HCT116 (cell line): Measurements from ENCODE around the gene PJA2. TPM values are rescaled to one million over a fixed set of nuclear protein-coding genes. Genes with fewer than 3 reads are reported as not detected.

ENCODE experiments used
- ATAC-seq: fragments of 200-7000 bp; cut with Tn5 transposase; 2 replicates; pipeline ENCODE4 v1.9.1; 2020; ENCODE audit warnings: mild to moderate bottlenecking, moderate library complexity
- BruUV-seq: library from RNA; stranded (reverse); fragments of 400-500 nt; replicated peaks from 2 replicates; lab custom pipeline; 2021; lab: Mats Ljungman, UMichigan
- CTCF ChIA-PET: fragments of 300-600 bp; sonication (Branson Sonifier 250); formaldehyde crosslinking; loops from one replicate; lab custom pipeline; 2021; ENCODE audit warnings: antibody characterized with exemption; lab: Charles Lee
- POLR2A ChIA-PET: fragments of 300-600, 350-600 bp; sonication (Branson Sonifier 250); formaldehyde crosslinking; loops from one replicate; lab custom pipeline; 2021; ENCODE audit warnings: antibody characterized with exemption; lab: Charles Lee
- RAD21 ChIA-PET, 2 experiments: fragments of 300-600 bp; sonication (Branson Sonifier 250); formaldehyde crosslinking; loops; one replicate each; lab custom pipeline; 2023; ENCODE audit warnings: low total read pairs in 2 of 2; ENCODE audit not compliant: uncharacterized antibody in 2 of 2, unreplicated experiment in 2 of 2, low non-redundant PET in 1 of 2; lab: Charles Lee
- DNase-seq: peaks from one replicate; pipeline ENCODE4 v3.0.0-alpha.2; 2010; ENCODE audit warnings: low read depth, low spot score
- H2AFZ ChIP-seq: fragments of 200-600 bp; shearing (Covaris generic), sonication (generic); 2 replicates; pipeline ENCODE4 v1.6.1; 2017; ENCODE audit warnings: low read depth, mixed run types, mixed read lengths, antibody characterized with exemption, low read length; ENCODE audit not compliant: poor library complexity, severe bottlenecking
- H3K27ac ChIP-seq: 2 replicates; pipeline ENCODE4 v1.5.1; 2012; ENCODE audit warnings: low read depth, low read length
- H3K27me3 ChIP-seq: fragments of 200-600 bp; sonication (generic); 2 replicates; pipeline ENCODE4 v1.6.1; 2016; ENCODE audit warnings: mixed run types, low read length, mixed read lengths; ENCODE audit not compliant: insufficient read depth
- H3K36me3 ChIP-seq, 2 experiments: fragments of 200-500 bp in 1 of 2; fragments of 200-600 bp in 1 of 2; sonication (Bioruptor generic) in 1 of 2; sonication (generic) in 1 of 2; 2 replicates each; pipeline versions ENCODE4 v1.5.1 to v1.6.1; 2014 to 2016; ENCODE audit warnings: low read length in 2 of 2, inconsistent platforms in 1 of 2, mixed read lengths in 1 of 2, mixed run types in 1 of 2; ENCODE audit not compliant: insufficient read depth in 2 of 2, control insufficient read depth in 1 of 2
- H3K4me1 ChIP-seq, 2 experiments: fragments of 200-600 bp in 1 of 2; sonication (generic) in 1 of 2; 2 replicates each; pipeline versions ENCODE4 v1.5.1 to v1.6.1; 2012 to 2017; ENCODE audit warnings: low read length in 2 of 2, inconsistent platforms in 1 of 2, mild to moderate bottlenecking in 1 of 2, mixed read lengths in 1 of 2, mixed run types in 1 of 2, moderate library complexity in 1 of 2; ENCODE audit not compliant: insufficient read depth in 2 of 2, control insufficient read depth in 1 of 2
- H3K4me2 ChIP-seq: fragments of 200-600 bp; sonication (generic); 2 replicates; pipeline ENCODE4 v1.6.1; 2017; ENCODE audit warnings: mixed run types, low read length, mixed read lengths
- H3K4me3 ChIP-seq, 2 experiments: fragments of 200-600 bp in 1 of 2; sonication (generic) in 1 of 2; replicated peaks in 1 of 2; 2 replicates each; pipeline ENCODE4 v1.5.1; 2011 to 2016; ENCODE audit warnings: low read length in 2 of 2, control low read depth in 1 of 2, low read depth in 1 of 2, mild to moderate bottlenecking in 1 of 2, mixed read lengths in 1 of 2, mixed run types in 1 of 2
- H3K79me2 ChIP-seq: fragments of 200-600 bp; sonication (generic); 2 replicates; pipeline ENCODE4 v1.6.1; 2017; ENCODE audit warnings: mild to moderate bottlenecking, mixed run types, low read length, moderate library complexity, mixed read lengths; ENCODE audit not compliant: insufficient read depth
- H3K9ac ChIP-seq: fragments of 200-600 bp; sonication (generic); 2 replicates; pipeline ENCODE4 v1.6.1; 2016; ENCODE audit warnings: low read length, mixed read lengths
- H3K9me2 ChIP-seq: fragments of 200-600 bp; sonication (generic), shearing (Covaris generic); 2 replicates; pipeline ENCODE4 v1.6.1; 2017; ENCODE audit warnings: mixed run types, mild to moderate bottlenecking, moderate library complexity; ENCODE audit not compliant: insufficient read depth
- H3K9me3 ChIP-seq, 2 experiments: fragments of 200-500 bp in 1 of 2; fragments of 200-600 bp in 1 of 2; sonication (Bioruptor generic) in 1 of 2; sonication (generic) in 1 of 2; 2 replicates each; pipeline ENCODE4 v1.6.1; 2014 to 2017; ENCODE audit warnings: low read length in 2 of 2, mixed read lengths in 2 of 2, inconsistent platforms in 1 of 2, low read depth in 1 of 2, mild to moderate bottlenecking in 1 of 2, mixed run types in 1 of 2, moderate library complexity in 1 of 2; ENCODE audit not compliant: control insufficient read depth in 1 of 2, insufficient read depth in 1 of 2
- H4K20me1 ChIP-seq: fragments of 200-600 bp; sonication (generic), shearing (Covaris generic); 2 replicates; pipeline ENCODE4 v1.6.1; 2017; ENCODE audit warnings: mixed run types, mild to moderate bottlenecking, moderate library complexity; ENCODE audit not compliant: insufficient read depth
- CEBPB ChIP-seq: IDR thresholded peaks from 2 replicates; pipeline ENCODE4 v1.6.1; 2012; ENCODE audit warnings: low read depth
- ELF1 ChIP-seq: IDR thresholded peaks from 2 replicates; pipeline ENCODE4 v1.6.1; 2012; ENCODE audit warnings: low read depth, borderline replicate concordance
- EZH2 ChIP-seq: fragments of 200-600 bp; sonication (generic); IDR thresholded peaks from 2 replicates; pipeline ENCODE4 v1.6.1; 2017; ENCODE audit warnings: antibody characterized with exemption, mixed run types
- EZH2phosphoT487 ChIP-seq: fragments of 200-600 bp; IDR thresholded peaks from 2 replicates; pipeline ENCODE4 v1.6.1; 2018; ENCODE audit warnings: antibody characterized with exemption, borderline replicate concordance
- JUND ChIP-seq: IDR thresholded peaks from 2 replicates; pipeline ENCODE4 v1.6.1; 2012
- RAD21 ChIP-seq: IDR thresholded peaks from 2 replicates; pipeline ENCODE4 v1.6.1; 2012; ENCODE audit warnings: low read depth, mild to moderate bottlenecking
- SRF ChIP-seq: IDR thresholded peaks from 2 replicates; pipeline ENCODE4 v1.6.1; 2012; ENCODE audit warnings: low read depth
- TCF7L2 ChIP-seq: IDR thresholded peaks from 2 replicates; pipeline ENCODE4 v1.7.0; 2011; ENCODE audit warnings: borderline replicate concordance, inconsistent platforms; ENCODE audit not compliant: insufficient read depth, insufficient read length; ENCODE audit errors: extremely low read depth
- YY1 ChIP-seq: IDR thresholded peaks from 2 replicates; pipeline ENCODE4 v1.6.1; 2011; ENCODE audit warnings: low read length, low read depth, moderate library complexity, mild to moderate bottlenecking; ENCODE audit not compliant: insufficient replicate concordance; ENCODE audit errors: extremely low read depth
- ZFX ChIP-seq: fragments of 450-650 bp; IDR thresholded peaks from 2 replicates; pipeline ENCODE4 v1.6.1; 2017
- ZNF274 ChIP-seq: fragments of 200-500 bp; sonication (Bioruptor generic); IDR thresholded peaks from 2 replicates; pipeline ENCODE4 v1.6.1; 2014; ENCODE audit warnings: mild to moderate bottlenecking, low read depth, low read length, inconsistent platforms
- intact Hi-C: fragments of 100-400 bp; cut with micrococcal nuclease; formaldehyde crosslinking; loops from 2 replicates; pipeline ENCODE4 v1.10.0; 2022
- total RNA-seq: library from RNA; stranded (reverse); gene quantifications from one replicate; pipeline ENCODE4 v1.2.1, GENCODE V29; 2021; ENCODE audit not compliant: unreplicated experiment
- TF ChIP-seq, protein P1 (sequence below): IDR thresholded peaks from 2 replicates; pipeline ENCODE4 v1.6.1; 2012; ENCODE audit warnings: low read depth
- TF ChIP-seq, protein P2 (sequence below): IDR thresholded peaks from 2 replicates; pipeline ENCODE4 v1.6.1; 2012
- TF ChIP-seq, protein P3 (sequence below), 3 experiments: fragments of 200-600 bp in 1 of 3; sonication (generic) in 1 of 3; IDR thresholded peaks in 2 of 3; conservative IDR thresholded peaks in 1 of 3; 2 replicates each; pipeline ENCODE4 v1.5.1; 2012 to 2017; ENCODE audit warnings: low read depth in 2 of 3, low read length in 2 of 3, antibody characterized with exemption in 1 of 3, borderline replicate concordance in 1 of 3, control low read depth in 1 of 3, mild to moderate bottlenecking in 1 of 3, mixed read lengths in 1 of 3, mixed run types in 1 of 3, moderate library complexity in 1 of 3; ENCODE audit not compliant: insufficient read depth in 1 of 3

Gene PJA2
- total RNA-seq, 1 experiment from 2014 or later = 38.4 TPM

DNA sequence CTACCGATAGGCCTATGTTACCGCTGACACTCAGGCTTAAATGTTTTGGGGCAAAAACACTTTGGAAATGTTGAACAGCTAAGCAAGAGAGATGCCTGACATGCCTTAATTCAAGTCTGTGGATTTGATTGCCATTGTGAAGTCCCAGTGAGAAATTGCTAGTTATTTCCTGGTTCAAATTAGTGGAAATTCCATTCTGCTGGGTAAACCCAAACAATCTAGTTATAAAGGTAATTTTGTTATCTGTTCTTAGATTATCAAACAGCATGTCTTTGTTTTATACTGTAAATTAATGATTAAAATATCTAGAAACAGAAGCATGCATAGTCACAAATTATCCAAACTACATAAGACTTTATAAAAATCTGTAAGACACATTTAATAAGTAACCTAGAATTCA is 96.6 kb downstream of the PJA2 start:
- peaks cover 0 to 7% of the 10 kb centered on the region in 2 experiments; a peak in 2 of 4 replicates for H3K4me1 ChIP-seq
- no peaks in the 10 kb centered on the region for H4K20me1 ChIP-seq
- BruUV-seq = no TSS peak
- H2AFZ ChIP-seq = no peak overlapping the region
- no peaks in the 10 kb centered on the region for H3K27me3 ChIP-seq
- H3K4me3 ChIP-seq = no peak overlapping the region
- TF ChIP-seq EZH2 (no peak), TCF7L2 (no peak), YY1 (no peak), EZH2phosphoT487 (no peak), CEBPB (no peak), ZFX (no peak), SRF (no peak), ZNF274 (no peak), ELF1 (no peak), JUND (no peak), RAD21 (no peak)
- TF ChIP-seq, protein P1, sequence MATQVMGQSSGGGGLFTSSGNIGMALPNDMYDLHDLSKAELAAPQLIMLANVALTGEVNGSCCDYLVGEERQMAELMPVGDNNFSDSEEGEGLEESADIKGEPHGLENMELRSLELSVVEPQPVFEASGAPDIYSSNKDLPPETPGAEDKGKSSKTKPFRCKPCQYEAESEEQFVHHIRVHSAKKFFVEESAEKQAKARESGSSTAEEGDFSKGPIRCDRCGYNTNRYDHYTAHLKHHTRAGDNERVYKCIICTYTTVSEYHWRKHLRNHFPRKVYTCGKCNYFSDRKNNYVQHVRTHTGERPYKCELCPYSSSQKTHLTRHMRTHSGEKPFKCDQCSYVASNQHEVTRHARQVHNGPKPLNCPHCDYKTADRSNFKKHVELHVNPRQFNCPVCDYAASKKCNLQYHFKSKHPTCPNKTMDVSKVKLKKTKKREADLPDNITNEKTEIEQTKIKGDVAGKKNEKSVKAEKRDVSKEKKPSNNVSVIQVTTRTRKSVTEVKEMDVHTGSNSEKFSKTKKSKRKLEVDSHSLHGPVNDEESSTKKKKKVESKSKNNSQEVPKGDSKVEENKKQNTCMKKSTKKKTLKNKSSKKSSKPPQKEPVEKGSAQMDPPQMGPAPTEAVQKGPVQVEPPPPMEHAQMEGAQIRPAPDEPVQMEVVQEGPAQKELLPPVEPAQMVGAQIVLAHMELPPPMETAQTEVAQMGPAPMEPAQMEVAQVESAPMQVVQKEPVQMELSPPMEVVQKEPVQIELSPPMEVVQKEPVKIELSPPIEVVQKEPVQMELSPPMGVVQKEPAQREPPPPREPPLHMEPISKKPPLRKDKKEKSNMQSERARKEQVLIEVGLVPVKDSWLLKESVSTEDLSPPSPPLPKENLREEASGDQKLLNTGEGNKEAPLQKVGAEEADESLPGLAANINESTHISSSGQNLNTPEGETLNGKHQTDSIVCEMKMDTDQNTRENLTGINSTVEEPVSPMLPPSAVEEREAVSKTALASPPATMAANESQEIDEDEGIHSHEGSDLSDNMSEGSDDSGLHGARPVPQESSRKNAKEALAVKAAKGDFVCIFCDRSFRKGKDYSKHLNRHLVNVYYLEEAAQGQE = no peak
- TF ChIP-seq, protein P2, sequence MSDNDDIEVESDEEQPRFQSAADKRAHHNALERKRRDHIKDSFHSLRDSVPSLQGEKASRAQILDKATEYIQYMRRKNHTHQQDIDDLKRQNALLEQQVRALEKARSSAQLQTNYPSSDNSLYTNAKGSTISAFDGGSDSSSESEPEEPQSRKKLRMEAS = no peak
- TF ChIP-seq, protein P3, sequence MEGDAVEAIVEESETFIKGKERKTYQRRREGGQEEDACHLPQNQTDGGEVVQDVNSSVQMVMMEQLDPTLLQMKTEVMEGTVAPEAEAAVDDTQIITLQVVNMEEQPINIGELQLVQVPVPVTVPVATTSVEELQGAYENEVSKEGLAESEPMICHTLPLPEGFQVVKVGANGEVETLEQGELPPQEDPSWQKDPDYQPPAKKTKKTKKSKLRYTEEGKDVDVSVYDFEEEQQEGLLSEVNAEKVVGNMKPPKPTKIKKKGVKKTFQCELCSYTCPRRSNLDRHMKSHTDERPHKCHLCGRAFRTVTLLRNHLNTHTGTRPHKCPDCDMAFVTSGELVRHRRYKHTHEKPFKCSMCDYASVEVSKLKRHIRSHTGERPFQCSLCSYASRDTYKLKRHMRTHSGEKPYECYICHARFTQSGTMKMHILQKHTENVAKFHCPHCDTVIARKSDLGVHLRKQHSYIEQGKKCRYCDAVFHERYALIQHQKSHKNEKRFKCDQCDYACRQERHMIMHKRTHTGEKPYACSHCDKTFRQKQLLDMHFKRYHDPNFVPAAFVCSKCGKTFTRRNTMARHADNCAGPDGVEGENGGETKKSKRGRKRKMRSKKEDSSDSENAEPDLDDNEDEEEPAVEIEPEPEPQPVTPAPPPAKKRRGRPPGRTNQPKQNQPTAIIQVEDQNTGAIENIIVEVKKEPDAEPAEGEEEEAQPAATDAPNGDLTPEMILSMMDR (IDR thresholded peaks at IDR 0.05 in 2 of 3, conservative IDR thresholded peaks at IDR 0.05 in 1 of 3; ENCODE audit: borderline replicate concordance in 1 of 3, insufficient read depth in 1 of 3, low read depth in 2 of 3, low read length in 2 of 3) = no peak
- no peaks in the 10 kb centered on the region for H3K36me3 ChIP-seq
- DNase-seq (no peak), ATAC-seq (no peak)
- RAD21 ChIA-PET = no interaction called here
- H3K4me2 ChIP-seq = no peak overlapping the region
- H3K9me2 ChIP-seq = no peaks in the 10 kb centered on the region
- H3K9me3 ChIP-seq = no peaks in the 10 kb centered on the region
- CTCF ChIA-PET = no interaction called here
- no peak overlapping the region for H3K27ac ChIP-seq
- POLR2A ChIA-PET = no interaction called here
- no peak overlapping the region for H3K9ac ChIP-seq
- H3K79me2 ChIP-seq = no peaks in the 10 kb centered on the region
- intact Hi-C loops = no loop called here
